GM23338 (cell line): Measurements from ENCODE around the gene AGAP1. TPM values are rescaled to one million over a fixed set of nuclear protein-coding genes. Genes with fewer than 3 reads are reported as not detected.
A peak's percentile ranks its signal among the peaks of the same experiment; 100 is the strongest.

Experiments used
- ATAC-seq: fragments of 200-7000 bp; cut with Tn5 transposase; 3 replicates; pipeline ENCODE4 v1.9.1; 2020
- DNase-seq: peaks from one replicate; pipeline ENCODE4 v3.0.0-alpha.2; 2015; ENCODE audit warnings: low spot score
- H2AFZ ChIP-seq: fragments of 200-600 bp; sonication (generic); 2 replicates; pipeline ENCODE4 v1.8.0; 2016; ENCODE audit warnings: antibody characterized with exemption, mild to moderate bottlenecking, moderate library complexity
- H3F3A ChIP-seq: fragments of 200-600 bp; sonication (generic); replicated peaks from 2 replicates; pipeline ENCODE4 v1.8.0; 2017; ENCODE audit warnings: antibody characterized with exemption, mixed run types, low read depth
- H3K27ac ChIP-seq: fragments of 200-600 bp; sonication (generic); 2 replicates; pipeline ENCODE4 v1.6.1; 2016; ENCODE audit warnings: low read depth
- H3K27me3 ChIP-seq: fragments of 200-600 bp; sonication (generic); 2 replicates; pipeline ENCODE4 v1.8.0; 2016; ENCODE audit warnings: mild to moderate bottlenecking, mixed run types, moderate library complexity; ENCODE audit not compliant: insufficient read depth
- H3K36me3 ChIP-seq: fragments of 200-600 bp; sonication (generic); 2 replicates; pipeline ENCODE4 v1.8.0; 2016; ENCODE audit warnings: mild to moderate bottlenecking; ENCODE audit not compliant: insufficient read depth
- H3K4me1 ChIP-seq: fragments of 200-600 bp; sonication (generic); 2 replicates; pipeline ENCODE4 v1.8.0; 2016; ENCODE audit warnings: mild to moderate bottlenecking, moderate library complexity; ENCODE audit not compliant: insufficient read depth
- H3K4me2 ChIP-seq: fragments of 200-600 bp; sonication (generic); 2 replicates; pipeline ENCODE4 v1.7.1; 2017; ENCODE audit warnings: mixed run types
- H3K4me3 ChIP-seq: fragments of 200-600 bp; sonication (generic); 2 replicates; pipeline ENCODE4 v1.6.1; 2016; ENCODE audit warnings: mixed run types
- H3K79me2 ChIP-seq: fragments of 200-600 bp; sonication (generic); replicated peaks from 2 replicates; pipeline ENCODE4 v1.8.0; 2017; ENCODE audit warnings: mild to moderate bottlenecking; ENCODE audit not compliant: insufficient read depth
- H3K9me2 ChIP-seq: fragments of 200-600 bp; sonication (generic); 2 replicates; pipeline ENCODE4 v1.8.0; 2017; ENCODE audit not compliant: insufficient read depth
- H4K20me1 ChIP-seq: fragments of 200-600 bp; sonication (generic); replicated peaks from 2 replicates; pipeline ENCODE4 v1.8.0; 2017; ENCODE audit warnings: mild to moderate bottlenecking; ENCODE audit not compliant: insufficient read depth
- H3K27ac Mint-ChIP-seq: 2 replicates; pipeline ENCODE4 v1.8.0; 2020; ENCODE audit warnings: inconsistent platforms, mild to moderate bottlenecking, moderate library complexity, mixed read lengths
- H3K27me3 Mint-ChIP-seq: 3 replicates; pipeline ENCODE4 v1.8.0; 2022; ENCODE audit warnings: low read depth, mild to moderate bottlenecking, moderate library complexity, mixed read lengths, inconsistent platforms; ENCODE audit not compliant: insufficient read depth, poor library complexity
- H3K36me3 Mint-ChIP-seq: 3 replicates; pipeline ENCODE4 v1.8.0; 2021; ENCODE audit warnings: low read depth, mild to moderate bottlenecking, inconsistent platforms, moderate library complexity, mixed read lengths
- H3K4me1 Mint-ChIP-seq: 3 replicates; pipeline ENCODE4 v1.8.0; 2020; ENCODE audit warnings: mild to moderate bottlenecking, inconsistent platforms, mixed read lengths
- H3K4me3 Mint-ChIP-seq: 3 replicates; pipeline ENCODE4 v1.8.0; 2021; ENCODE audit warnings: moderate library complexity, mild to moderate bottlenecking, inconsistent platforms, mixed read lengths
- H3K9me3 Mint-ChIP-seq: 3 replicates; pipeline ENCODE4 v1.8.0; 2020; ENCODE audit warnings: moderate library complexity, mild to moderate bottlenecking, inconsistent platforms, mixed read lengths
- CREB1 ChIP-seq: fragments of 250-450 bp; sonication (Bioruptor Pico); IDR thresholded peaks from 2 replicates; pipeline ENCODE4 v1.5.0; 2020; ENCODE audit warnings: low read depth, mild to moderate bottlenecking, moderate library complexity
- CTCF ChIP-seq, 2 experiments: fragments of 200-600 bp in 1 of 2; sonication (generic) in 1 of 2; conservative IDR thresholded peaks; 2 replicates each; pipeline versions ENCODE4 v1.5.1 to v1.6.1; 2016 to 2017; ENCODE audit warnings: antibody characterized with exemption in 2 of 2, low read depth in 2 of 2, mild to moderate bottlenecking in 2 of 2, moderate library complexity in 1 of 2
- ETS1 ChIP-seq: IDR thresholded peaks from 2 replicates; pipeline ENCODE4 v1.6.1; 2016; ENCODE audit warnings: antibody characterized with exemption
- EZH2 ChIP-seq: fragments of 200-600 bp; sonication (generic); IDR thresholded peaks from one replicate; pipeline ENCODE4 v1.8.0; 2017; ENCODE audit warnings: antibody characterized with exemption, mild to moderate bottlenecking, low read depth; ENCODE audit not compliant: unreplicated experiment
- EZH2phosphoT487 ChIP-seq: fragments of 200-600 bp; sonication (generic); IDR thresholded peaks from one replicate; pipeline ENCODE4 v1.8.1; 2018; ENCODE audit warnings: antibody characterized with exemption; ENCODE audit not compliant: unreplicated experiment
- JUNB ChIP-seq: IDR thresholded peaks from one replicate; pipeline ENCODE4 v1.6.1; 2016; ENCODE audit warnings: antibody characterized with exemption; ENCODE audit not compliant: unreplicated experiment
- NANOG ChIP-seq: IDR thresholded peaks from 2 replicates; pipeline ENCODE4 v1.6.1; 2016; ENCODE audit warnings: antibody characterized with exemption, borderline replicate concordance
- POLR2AphosphoS5 ChIP-seq: IDR thresholded peaks from 2 replicates; pipeline ENCODE4 v1.6.1; 2016; ENCODE audit warnings: antibody characterized with exemption, low read depth
- REST ChIP-seq: IDR thresholded peaks from one replicate; pipeline ENCODE4 v1.6.1; 2018; ENCODE audit warnings: antibody characterized with exemption; ENCODE audit not compliant: unreplicated experiment
- STAT1 ChIP-seq: IDR thresholded peaks from one replicate; pipeline ENCODE4 v1.6.1; 2016; ENCODE audit warnings: antibody characterized with exemption; ENCODE audit not compliant: unreplicated experiment
- ZNF114 ChIP-seq: fragments of 250-450 bp; sonication (Bioruptor Pico); IDR thresholded peaks from 2 replicates; pipeline ENCODE4 v1.5.0; 2020; ENCODE audit warnings: mild to moderate bottlenecking, moderate library complexity
- ZNF331 ChIP-seq: fragments of 250-450 bp; sonication (Bioruptor Pico); IDR thresholded peaks from 2 replicates; pipeline ENCODE4 v1.5.0; 2020; ENCODE audit warnings: low read depth, mild to moderate bottlenecking, moderate library complexity
- ZNF462 ChIP-seq: fragments of 250-450 bp; sonication (Bioruptor Pico); IDR thresholded peaks from 2 replicates; pipeline ENCODE4 v1.5.0; 2020; ENCODE audit warnings: mild to moderate bottlenecking, moderate library complexity
- polyA plus RNA-seq: library from polyadenylated mRNA; unstranded; fragments of >200 nt; fragmentation: Nextera tagmentation; extraction: Ambion mirVana; gene quantifications from 2 replicates; pipeline ENCODE4 v1.2.1, GENCODE V29; 2016
- total RNA-seq: library from RNA; depleted of rRNA; stranded (reverse); fragments of >200 nt; shearing (Covaris generic); gene quantifications from 2 replicates; pipeline ENCODE4 v1.2.3, GENCODE V29; 2014

AGAP1 gene
- total and polyA plus RNA-seq, 2 experiments from 2014 or later, result 13.3 to 27.9 TPM

GRCh38 chr2:235773188-235773928 is 279.5 kb downstream of the AGAP1 start:
- H3K27ac ChIP-seq, result no peak overlapping the region
- H3K4me2 ChIP-seq, result no peak overlapping the region
- H3K9me2 ChIP-seq, result no peaks in the 10 kb centered on the region
- H4K20me1 ChIP-seq, result no peaks in the 10 kb centered on the region; the same call in 1 of the 2 replicates
- no peak for TF ChIP-seq REST
- no peak for TF ChIP-seq NANOG
- no peak for TF ChIP-seq POLR2AphosphoS5
- no peak for TF ChIP-seq JUNB
- TF ChIP-seq EZH2phosphoT487, result no peak
- TF ChIP-seq ETS1, result no peak
- no peak for TF ChIP-seq ZNF462 (CRISPR knock-in tag)
- TF ChIP-seq CREB1 (CRISPR knock-in tag), result no peak
- TF ChIP-seq STAT1, result no peak
- no peak for TF ChIP-seq CTCF (conservative IDR thresholded peaks at IDR 0.05; ENCODE audit: low read depth in 2 of 2)
- no peak for TF ChIP-seq EZH2
- no peak for TF ChIP-seq ZNF114 (CRISPR knock-in tag)
- TF ChIP-seq ZNF331 (CRISPR knock-in tag), result no peak
- H3K27ac Mint-ChIP-seq, result no peak overlapping the region
- H3K4me1 Mint-ChIP-seq, result peaks cover 25% of the 10 kb centered on the region
- no peak overlapping the region for H3K4me3 Mint-ChIP-seq
- peak; percentile 70 for DNase-seq
- H3F3A ChIP-seq, result no peaks in the 10 kb centered on the region; the same call in 1 of the 2 replicates
- H3K4me1 ChIP-seq, result peaks cover 14% of the 10 kb centered on the region
- H3K4me3 ChIP-seq, result no peak overlapping the region
- H3K27me3 Mint-ChIP-seq, result peaks cover 8% of the 10 kb centered on the region
- no peaks in the 10 kb centered on the region for H3K9me3 Mint-ChIP-seq
- no peak overlapping the region for H2AFZ ChIP-seq
- no peaks in the 10 kb centered on the region for H3K27me3 ChIP-seq
- H3K36me3 ChIP-seq, result no peaks in the 10 kb centered on the region
- peaks cover 7% of the 10 kb centered on the region; the same call in 1 of the 2 replicates for H3K79me2 ChIP-seq
- peaks cover 14% of the 10 kb centered on the region; the same call in 1 of the 3 replicates for H3K36me3 Mint-ChIP-seq
- peak; percentile 73 for ATAC-seq
